HG03558 (cell line): ENCODE data around the gene LRIG3.

Experiments used
- ATAC-seq: cut with Tn5 transposase; IDR thresholded peaks from one replicate; pipeline ENCODE4 v1.9.1; 2021; ENCODE audit warnings: moderate number of reproducible peaks; ENCODE audit not compliant: unreplicated experiment; ENCODE audit errors: extremely low read depth

LRIG3 gene

DNA sequence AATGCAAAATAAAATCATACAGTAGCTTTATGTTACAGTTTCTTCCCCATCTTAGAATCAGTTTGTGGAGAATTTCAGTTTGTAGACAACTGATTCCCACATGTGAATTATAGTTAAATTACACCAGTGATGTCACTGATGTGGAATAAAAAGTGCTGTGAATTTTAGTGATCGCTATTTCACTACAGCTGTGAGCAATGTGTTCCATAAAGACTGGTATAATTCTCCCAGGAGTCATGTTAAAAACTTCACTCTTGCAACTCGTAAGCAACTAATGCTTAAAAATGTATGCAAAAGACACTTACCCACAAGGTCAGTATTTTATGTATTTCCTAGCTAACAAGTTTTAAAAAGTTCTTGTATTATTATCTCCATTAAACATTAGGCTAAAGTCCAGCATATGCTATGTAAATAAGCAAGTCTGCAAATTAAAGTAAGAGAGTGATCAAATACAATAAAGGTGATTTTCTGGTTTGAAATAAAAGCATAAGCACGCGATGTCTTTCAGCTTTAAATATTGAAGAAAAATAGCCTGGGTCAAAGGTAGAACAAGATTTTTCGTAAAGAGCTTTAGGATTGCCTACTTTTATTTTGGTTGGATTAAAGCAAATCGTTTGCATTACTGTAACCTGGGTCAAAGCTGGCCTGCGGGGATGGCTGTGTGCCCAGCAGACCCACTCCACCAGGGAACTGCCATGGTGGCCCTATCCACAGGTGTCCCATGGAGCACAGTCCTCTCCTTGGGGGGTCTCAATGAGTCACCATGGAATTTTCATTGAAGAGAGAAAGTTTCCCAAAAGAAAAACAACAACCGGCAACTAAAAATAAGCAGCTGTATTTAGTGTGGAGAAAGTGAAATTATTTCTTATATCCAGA is 12.7 kb upstream of the LRIG3 start:
- no peak for ATAC-seq

DNA sequence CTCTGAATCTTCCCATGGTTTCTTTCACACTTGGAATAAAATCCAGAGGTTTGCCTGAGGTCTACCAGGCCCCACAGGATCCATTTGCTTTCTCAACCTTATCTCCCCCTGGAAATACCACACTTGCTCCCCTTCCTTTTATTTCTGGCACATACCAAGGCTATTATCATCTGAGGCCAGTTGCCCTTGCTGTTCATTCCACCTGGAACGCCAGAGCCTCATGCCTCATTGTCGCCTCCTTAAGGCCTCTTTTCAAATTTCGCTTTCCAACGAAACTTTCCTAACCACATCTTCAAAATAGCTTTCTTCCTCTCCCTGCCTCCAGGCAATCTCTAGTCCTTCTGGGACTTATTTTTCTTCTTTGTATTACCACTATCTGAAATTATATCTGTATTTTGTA is 11.2 kb upstream of the LRIG3 start:
- no peak for ATAC-seq

GRCh38 chr12:58930770-58931324 is 10.5 kb upstream of the LRIG3 start:
- no peak for ATAC-seq

DNA sequence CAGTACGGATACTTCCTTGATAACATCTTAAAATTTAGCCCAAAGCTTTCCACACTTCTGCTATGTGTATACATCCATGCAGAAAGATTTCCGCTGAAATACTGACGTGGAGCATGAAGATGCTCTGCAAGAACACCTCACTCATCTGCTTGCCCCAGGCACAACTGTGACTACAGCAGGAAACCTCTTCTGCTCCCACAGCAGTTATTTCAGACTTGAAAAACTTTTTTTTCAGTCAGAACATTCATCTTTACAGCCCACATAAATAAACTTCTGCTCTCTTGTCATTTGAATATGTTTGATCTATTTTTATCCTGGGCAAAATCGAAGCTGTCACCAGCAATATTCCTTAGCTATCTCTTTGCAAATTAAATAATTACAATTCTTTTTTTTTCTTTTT is 6.8 kb upstream of the LRIG3 start:
- no peak for ATAC-seq

DNA sequence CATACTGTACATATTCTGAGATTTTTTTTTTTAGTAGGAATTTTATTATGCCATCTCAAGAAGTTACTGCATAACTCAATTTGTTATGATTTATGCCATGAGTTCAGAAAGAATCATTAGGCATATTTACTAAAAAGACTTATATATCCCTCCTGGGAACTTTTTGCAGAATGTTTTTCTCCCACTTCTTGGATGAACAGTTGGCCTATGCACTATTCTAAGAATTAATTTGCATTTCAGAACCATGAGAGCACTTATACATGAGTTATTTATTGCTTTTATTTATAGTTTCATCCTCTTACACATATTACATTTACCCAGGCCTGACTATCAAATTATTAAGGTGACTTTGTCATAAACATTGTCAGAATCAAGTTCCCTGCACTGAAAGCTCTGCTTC is 6.3 kb upstream of the LRIG3 start:
- no peak for ATAC-seq

GRCh38 chr12:58925751-58926150 is 5.4 kb upstream of the LRIG3 start:
- no peak for ATAC-seq

- no peak for ATAC-seq
Measured at GRCh38 chr12:58925111-58925611, 4.9 kb upstream of the LRIG3 start.

GRCh38 chr12:58924652-58925051 is 4.3 kb upstream of the LRIG3 start:
- no peak for ATAC-seq

DNA sequence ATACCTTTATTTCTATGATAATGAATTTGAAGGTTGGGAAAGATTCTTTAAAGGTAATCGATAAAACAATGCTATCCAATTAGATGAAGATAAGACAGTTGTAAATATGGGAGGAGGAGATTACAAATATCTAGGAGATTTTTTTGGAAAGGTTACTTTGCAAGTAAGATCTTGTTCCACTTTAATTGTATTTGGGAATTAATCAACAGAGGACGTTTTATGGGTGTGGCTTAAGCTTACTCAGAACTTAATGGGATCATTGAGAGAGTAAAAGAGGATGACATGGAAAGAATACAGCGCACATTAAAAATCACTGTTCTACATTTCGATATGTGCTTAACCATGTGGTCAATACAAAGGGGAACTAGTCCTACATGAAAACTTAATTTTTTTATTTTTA is 3.5 kb upstream of the LRIG3 start:
- no peak for ATAC-seq

- ATAC-seq = no peak
Measured at GRCh38 chr12:58922849-58923248, 2.5 kb upstream of the LRIG3 start.

DNA sequence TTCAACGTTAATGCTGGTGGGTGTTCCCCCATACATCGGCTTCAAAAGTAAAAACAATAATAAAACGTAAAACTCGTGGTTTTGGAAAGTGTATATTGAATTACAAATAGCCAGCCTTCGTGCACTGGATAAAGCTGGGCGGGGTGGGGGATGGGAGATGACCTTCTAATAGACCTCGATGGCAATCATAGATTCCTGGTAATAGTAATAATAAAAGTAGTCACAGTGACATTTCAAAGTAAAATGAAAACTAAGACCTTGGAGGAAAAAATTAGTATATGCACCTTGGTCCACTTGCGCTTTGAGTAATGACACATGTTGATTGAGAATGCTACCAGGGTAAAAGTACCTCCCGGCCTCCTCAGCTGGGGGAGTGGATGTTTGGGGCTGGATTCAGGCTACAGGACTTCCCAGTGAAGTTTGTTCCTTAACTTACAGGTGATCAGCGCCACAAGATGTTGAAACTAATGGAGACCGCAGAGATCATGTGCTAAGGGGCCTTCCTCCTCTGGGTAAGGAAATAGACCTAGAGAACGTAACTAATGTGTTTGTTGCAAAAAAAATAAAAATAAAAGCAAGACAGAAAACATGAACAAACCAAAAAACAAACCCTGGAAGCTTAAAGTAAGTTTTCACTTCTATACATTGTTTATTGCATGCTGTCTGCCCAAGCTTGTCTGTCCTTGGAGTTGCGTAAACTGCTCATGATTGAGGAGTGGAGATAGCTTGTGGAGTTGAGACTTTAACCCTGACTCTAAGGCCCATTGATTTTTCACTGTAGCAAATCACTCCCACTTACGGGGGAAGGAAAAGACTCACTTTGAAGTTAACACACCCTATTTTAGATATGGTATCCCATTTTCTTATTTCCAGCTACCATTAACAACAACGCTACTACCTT is 907 bp upstream of the LRIG3 start:
- ATAC-seq = no peak

DNA sequence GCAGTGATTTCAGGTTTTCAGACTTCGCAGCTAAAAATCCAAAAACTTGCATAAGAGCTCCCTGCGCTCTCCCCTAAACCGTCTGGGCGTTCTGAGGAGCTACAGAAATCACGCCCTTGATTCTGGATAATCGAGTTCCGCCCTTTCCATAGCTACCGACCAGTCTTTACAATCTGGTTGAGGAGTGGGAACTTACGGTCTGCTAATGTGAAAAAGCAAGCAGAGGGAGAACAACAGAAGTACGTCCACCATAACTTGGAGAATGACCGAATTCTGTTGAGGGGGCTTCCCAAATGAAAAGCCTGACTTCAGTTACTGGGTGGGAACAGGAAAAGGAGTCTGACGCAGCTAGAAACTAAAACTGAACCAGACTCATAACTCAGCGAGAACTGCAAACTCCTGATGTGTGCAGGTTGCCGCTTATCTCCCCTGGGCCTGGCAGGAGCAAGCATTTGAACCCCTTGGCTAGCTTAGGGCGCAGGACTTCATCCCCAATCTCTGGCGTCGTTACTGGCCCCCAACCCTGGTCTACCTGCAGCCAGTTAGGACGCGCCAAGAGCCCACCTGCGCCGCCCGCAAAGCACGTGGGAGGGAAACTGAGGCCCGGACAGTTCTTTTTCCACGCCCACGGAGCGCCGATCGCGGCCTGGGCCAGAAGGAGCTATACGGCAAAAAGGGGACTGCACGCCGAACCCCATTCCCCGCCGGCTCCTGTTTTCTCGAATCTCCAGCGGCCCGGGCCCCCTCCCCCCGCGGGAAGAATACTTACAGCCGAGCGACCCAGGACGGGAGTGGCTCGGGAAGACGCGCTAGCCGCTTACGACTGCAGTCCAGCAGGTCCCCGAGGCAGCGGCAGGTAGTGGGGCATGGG is 838 bp downstream of the LRIG3 start:
- no peak for ATAC-seq

- ATAC-seq = no peak
Measured at GRCh38 chr12:58918469-58918844, 1.8 kb downstream of the LRIG3 start.

- ATAC-seq = no peak
Measured at GRCh38 chr12:58917699-58918468, 2.4 kb downstream of the LRIG3 start.

DNA sequence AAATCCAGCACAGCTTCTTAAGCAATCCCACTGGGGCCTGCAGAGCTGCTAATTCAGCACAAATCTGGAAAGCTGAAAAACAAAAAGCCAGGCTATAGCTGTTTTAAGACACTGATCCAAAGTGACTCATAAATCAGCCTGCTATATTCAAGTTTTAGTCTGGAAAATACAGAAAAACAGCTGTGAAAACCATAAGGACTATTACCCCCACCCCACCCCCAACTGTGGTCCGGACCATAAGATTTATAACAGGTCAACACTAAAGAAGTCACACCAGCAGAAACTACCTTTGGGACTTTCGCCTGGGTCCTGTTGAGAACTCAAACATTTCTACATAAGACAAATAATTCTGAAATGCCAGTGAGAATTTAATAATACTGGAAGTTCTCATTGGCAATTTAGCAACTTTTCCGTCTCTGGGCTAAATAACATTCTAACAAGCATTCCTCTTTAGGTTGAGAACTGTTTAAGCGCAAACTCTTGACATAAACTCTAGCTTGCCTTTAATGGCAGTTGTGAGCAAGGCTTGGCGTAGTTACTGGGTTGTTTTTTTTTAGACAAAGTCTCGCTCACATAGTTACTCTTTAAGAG is 3.3 kb downstream of the LRIG3 start:
- ATAC-seq = no peak

DNA sequence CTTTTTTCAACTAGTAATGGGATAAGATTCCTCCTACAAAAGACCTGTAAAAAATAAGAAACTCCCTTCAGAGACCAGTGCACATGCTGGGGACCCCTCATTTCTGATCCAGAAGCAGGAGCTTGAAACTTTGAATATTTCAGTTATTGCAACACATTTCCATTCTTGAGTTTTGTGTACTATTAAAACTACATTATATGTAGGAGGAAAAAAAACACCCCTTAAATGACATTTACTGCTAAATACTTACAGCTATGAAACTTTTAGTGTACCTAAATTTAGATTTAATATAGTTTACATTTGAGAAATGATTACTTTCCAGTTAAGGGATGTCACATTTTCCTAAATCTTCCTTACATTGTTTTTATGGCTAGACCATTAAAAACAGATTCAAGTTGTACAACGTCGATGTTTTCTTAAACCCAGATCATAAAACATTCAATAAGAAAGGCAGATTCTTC is 4.1 kb downstream of the LRIG3 start:
- no peak for ATAC-seq

DNA sequence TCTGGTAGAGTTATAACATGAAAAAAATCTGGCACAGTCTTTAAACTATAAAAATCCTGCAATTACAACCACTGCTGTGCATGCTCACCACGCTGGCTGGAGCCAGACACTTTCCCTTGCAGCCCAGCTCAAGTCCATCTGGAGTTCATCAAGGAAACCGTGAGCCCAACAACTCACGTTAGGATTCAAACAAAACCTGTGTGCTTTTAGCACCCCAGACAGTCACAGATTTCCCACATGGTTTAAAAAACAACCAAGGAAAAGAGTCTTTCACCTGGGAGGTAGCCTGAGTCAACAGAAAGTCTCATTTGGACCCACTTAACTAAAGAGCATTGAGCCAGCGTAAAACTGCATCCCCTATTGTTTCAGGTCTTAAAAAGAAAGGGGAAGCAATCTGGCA is 4.7 kb downstream of the LRIG3 start:
- no peak for ATAC-seq

GRCh38 chr12:58915037-58915436 is 5.3 kb downstream of the LRIG3 start:
- ATAC-seq = no peak

DNA sequence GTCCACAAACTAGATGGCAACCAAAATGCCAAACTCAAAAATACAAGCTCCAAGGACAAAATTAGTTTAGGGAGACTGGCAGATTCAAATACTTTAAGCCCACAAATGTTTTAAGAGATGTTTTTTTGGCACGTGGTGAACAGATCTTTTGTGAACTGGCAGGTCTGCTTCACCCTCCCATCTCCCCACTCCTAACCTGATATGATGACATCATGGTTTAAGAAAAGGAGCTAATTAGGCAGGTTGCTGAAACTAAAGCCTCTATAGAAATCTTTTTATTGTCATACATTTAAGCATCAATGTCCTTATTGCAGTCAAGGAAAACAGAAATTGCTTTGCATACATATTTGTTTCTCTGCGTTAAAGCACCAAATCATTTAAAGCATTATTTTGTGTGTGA is 5.8 kb downstream of the LRIG3 start:
- ATAC-seq = no peak
